Posterior vena cava (tissue), 2 donors: ENCODE results near the gene C1QTNF3. TPM values are rescaled to one million over a fixed set of nuclear protein-coding genes. Genes with fewer than 3 reads are reported as not detected.
"Not testable (repeated sequence)": the region's sequence is repeated elsewhere in the genome, so short reads cannot be mapped to it uniquely, and the experiment has no call there.

Source experiments
- DNase-seq: peaks from one replicate; pipeline ENCODE4 v3.0.0-alpha.2; 2020; ENCODE audit warnings: low spot score
- intact Hi-C, 2 donors: fragments of 100-400 bp; cut with DNase I; formaldehyde crosslinking; loops; one replicate each; pipeline versions ENCODE4 v1.14.1 to v1.14.2; 2022 to 2023
- long read RNA-seq, 2 donors: library from polyadenylated mRNA; unstranded; transcript quantifications; one replicate each; pipeline ENCODE4 v2.0.0, GENCODE V29; 2020 to 2021
- total RNA-seq, 2 donors: library from RNA; stranded (reverse); fragmentation: NEBNext Ultra II Directional; extraction: Animal tissue kit (Norgen Biotek cat#: 25700); gene quantifications; one replicate each; pipeline ENCODE4 v1.2.1, GENCODE V29; 2021
- donor health status: DM: yes; HTN: yes; CAD: no.
- donor health status: DM: yes; HTN: yes; CAD: no.

The C1QTNF3 gene
- total RNA-seq, result 10 to 100 TPM; 11.9 to 31.3 TPM
- long read RNA-seq, donor 1, transcript C1QTNF3-201 (6 exons, 1,959 nt), result major isoform, 8 of 17 reads
- long read RNA-seq, donor 1, transcript C1QTNF3-202 (6 exons, 2,802 nt), result major isoform, 8 of 17 reads
- long read RNA-seq, donor 1, partial matches to known transcripts, result 0 of 17 reads
- long read RNA-seq, donor 1, other reads (novel, unspliced or antisense), result 1 of 17 reads
- long read RNA-seq, donor 2, transcript C1QTNF3-201 (6 exons, 1,959 nt), result major isoform, 19 of 32 reads
- long read RNA-seq, donor 2, transcript C1QTNF3-202 (6 exons, 2,802 nt), result minor isoform, 10 of 32 reads
- long read RNA-seq, donor 2, partial matches to known transcripts, result 2 of 32 reads
- long read RNA-seq, donor 2, other reads (novel, unspliced or antisense), result 1 of 32 reads

GRCh38 chr5:34043099-34043876, at the start of gene C1QTNF3:
Gene C1QTNF3 (minus strand): TSS chr5:34043213. CDS start chr5:34043125, 88 bp downstream.
- intact Hi-C loops, result no loop called here
- no peak for DNase-seq

- DNase-seq, intact Hi-C loops: not testable (repeated sequence)
These were observed 48.0 kb upstream of the C1QTNF3 start for GRCh38 chr5:34091039-34091438.

GRCh38 chr5:34089802-34090201, 46.8 kb upstream of the C1QTNF3 start:
- DNase-seq, intact Hi-C loops: not testable (repeated sequence)

GRCh38 chr5:34087728-34088127, 44.7 kb upstream of the C1QTNF3 start:
- intact Hi-C loops, DNase-seq: not testable (repeated sequence)

GRCh38 chr5:34083898-34084297, 40.9 kb upstream of the C1QTNF3 start:
- intact Hi-C loops, DNase-seq: not testable (repeated sequence)

GRCh38 chr5:34079505-34079904, 36.5 kb upstream of the C1QTNF3 start:
- intact Hi-C loops, DNase-seq: not testable (repeated sequence)

GRCh38 chr5:34077636-34078035, 34.6 kb upstream of the C1QTNF3 start:
- intact Hi-C loops, DNase-seq: not testable (repeated sequence)

GRCh38 chr5:34076719-34077364, 33.8 kb upstream of the C1QTNF3 start:
- intact Hi-C loops, DNase-seq: not testable (repeated sequence)

GRCh38 chr5:34074472-34074871, 31.5 kb upstream of the C1QTNF3 start:
- DNase-seq, intact Hi-C loops: not testable (repeated sequence)

- DNase-seq, intact Hi-C loops: not testable (repeated sequence)
These were observed 31.1 kb upstream of the C1QTNF3 start for GRCh38 chr5:34074071-34074470.

- intact Hi-C loops, DNase-seq: not testable (repeated sequence)
These were observed 27.6 kb upstream of the C1QTNF3 start for GRCh38 chr5:34070626-34071025.

GRCh38 chr5:34064656-34065055, 21.6 kb upstream of the C1QTNF3 start:
- intact Hi-C loops, result no loop called here
- DNase-seq, result no peak

- no peak for DNase-seq
- intact Hi-C loops, result no loop called here
These were observed 19.4 kb upstream of the C1QTNF3 start for GRCh38 chr5:34062419-34062818.

GRCh38 chr5:34061993-34062392, 19.0 kb upstream of the C1QTNF3 start:
- intact Hi-C loops, result no loop called here
- no peak for DNase-seq

GRCh38 chr5:34059977-34060376, 17.0 kb upstream of the C1QTNF3 start:
- DNase-seq, result no peak
- intact Hi-C loops, result no loop called here

- intact Hi-C loops, result no loop called here
- DNase-seq, result no peak
These were observed 15.5 kb upstream of the C1QTNF3 start for GRCh38 chr5:34058532-34058931.

- DNase-seq, result no peak
- intact Hi-C loops, result no loop called here
These were observed 14.6 kb upstream of the C1QTNF3 start for GRCh38 chr5:34057569-34057968.

GRCh38 chr5:34057118-34057517, 14.1 kb upstream of the C1QTNF3 start:
- DNase-seq, result no peak
- intact Hi-C loops, result no loop called here

GRCh38 chr5:34055667-34056066, 12.7 kb upstream of the C1QTNF3 start:
- DNase-seq, result no peak
- intact Hi-C loops, result no loop called here

- intact Hi-C loops, result no loop called here
- no peak for DNase-seq
These were observed 11.4 kb upstream of the C1QTNF3 start for GRCh38 chr5:34054400-34054729.
